GM19043 (cell line): ENCODE data around the gene RNF180.
A peak's percentile ranks its signal among the peaks of the same experiment; 100 is the strongest.
"Not testable (repeated sequence)": the region's sequence is repeated elsewhere in the genome, so short reads cannot be mapped to it uniquely, and the experiment has no call there.

Experiments
- ATAC-seq: cut with Tn5 transposase; IDR thresholded peaks from one replicate; pipeline ENCODE4 v1.9.1; 2021; ENCODE audit warnings: low read depth; ENCODE audit not compliant: unreplicated experiment

RNF180 gene

GRCh38 chr5:64344501-64344900 lies 178.9 kb downstream of the RNF180 start:
- ATAC-seq, result no peak

- ATAC-seq, result no peak
These were observed 181.7 kb downstream of the RNF180 start for GRCh38 chr5:64347309-64347708.

- ATAC-seq, result no peak
These were observed 198.8 kb downstream of the RNF180 start for GRCh38 chr5:64364426-64364825.

- ATAC-seq, result peak; percentile 85
These were observed 219.1 kb downstream of the RNF180 start for GRCh38 chr5:64384765-64385164.

GRCh38 chr5:64397552-64397951 lies 231.9 kb downstream of the RNF180 start:
- ATAC-seq, result no peak

GRCh38 chr5:64398735-64399134 lies 233.1 kb downstream of the RNF180 start:
- not testable (repeated sequence) for ATAC-seq

GRCh38 chr5:64407103-64407825 lies 241.6 kb downstream of the RNF180 start:
- not testable (repeated sequence) for ATAC-seq

- ATAC-seq, result no peak
These were observed 251.7 kb downstream of the RNF180 start for GRCh38 chr5:64417390-64417789.

- no peak for ATAC-seq
These were observed 252.4 kb downstream of the RNF180 start for GRCh38 chr5:64418013-64418412.
